Stimulated activated CD4-positive, alpha-beta T cell treated with anti-CD3 and anti-CD28 coated beads, Interleukin-1b, Interleukin-23, amount 100 ng/mL, for 48 hours (primary cell): ENCODE results near the gene RPS19.
A peak's percentile ranks its signal among the peaks of the same experiment; 100 is the strongest.

Source experiments
- DNase-seq: peaks from one replicate; pipeline ENCODE4 v3.0.0-alpha.2; 2020

The RPS19 gene

GRCh38 chr19:41880329-41880708 lies 20.3 kb downstream of the RPS19 start:
- no peak for DNase-seq

- DNase-seq, result no peak
Measured at GRCh38 chr19:41882568-41883462, 22.8 kb downstream of the RPS19 start, which contains the start of gene ARHGEF1. Gene ARHGEF1, plus strand, starts transcription at chr19:41883184. Its CDS starts 4,899 bp downstream, at chr19:41888083.

- DNase-seq, result no peak
Measured at GRCh38 chr19:41883463-41883820, 23.4 kb downstream of the RPS19 start.

- peak; percentile 94 for DNase-seq
Measured at GRCh38 chr19:41883821-41884733, 24.0 kb downstream of the RPS19 start.

DNA sequence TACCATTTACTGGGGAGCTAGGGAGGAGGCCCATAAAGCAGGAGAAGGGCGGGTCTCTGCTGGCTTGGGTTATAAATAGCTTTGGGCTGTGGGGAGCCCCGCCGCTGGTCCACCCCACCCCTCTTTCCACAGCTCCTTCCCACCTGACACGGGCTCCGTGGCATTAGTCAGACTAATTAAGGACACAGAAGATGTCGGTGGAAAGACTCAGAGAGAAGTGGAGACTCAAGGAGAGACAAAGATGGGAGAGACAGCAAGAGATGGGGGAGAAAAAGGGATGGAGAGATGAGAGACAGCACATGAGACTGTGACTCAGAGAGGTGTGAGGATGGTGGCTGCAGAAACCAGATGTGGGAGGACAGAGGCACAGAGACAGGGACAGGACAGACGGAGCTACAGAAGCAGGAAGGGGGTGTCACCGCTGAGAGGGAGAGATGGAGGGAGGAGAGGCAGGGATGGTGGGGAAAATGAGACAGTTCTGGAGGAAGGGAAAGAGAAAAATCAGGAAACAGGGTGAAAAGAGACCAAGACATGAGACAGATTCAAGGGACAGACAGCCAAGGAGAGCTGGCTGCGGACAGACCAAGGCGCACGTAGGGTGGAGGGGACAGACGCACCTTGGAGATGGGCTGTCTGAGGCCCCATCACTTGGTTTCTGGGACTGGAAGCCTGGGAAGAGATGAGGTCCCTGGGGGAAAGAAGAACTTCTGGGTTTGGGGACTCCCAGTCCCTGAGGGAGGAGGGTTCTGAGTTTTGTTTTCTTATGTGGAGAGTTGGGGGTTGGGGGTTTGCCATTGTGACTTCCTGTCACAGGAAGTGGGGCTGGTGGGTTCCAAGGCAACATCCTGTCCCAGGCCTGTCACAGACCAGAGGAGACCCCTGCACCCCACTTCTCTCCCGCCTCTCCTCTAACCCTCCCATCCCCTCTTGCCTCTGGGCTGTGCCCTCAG lies 27.0 kb downstream of the RPS19 start:
- DNase-seq, result peak; percentile 55

- peak; percentile 90 for DNase-seq
Measured at GRCh38 chr19:41887711-41888382, 27.8 kb downstream of the RPS19 start.

DNA sequence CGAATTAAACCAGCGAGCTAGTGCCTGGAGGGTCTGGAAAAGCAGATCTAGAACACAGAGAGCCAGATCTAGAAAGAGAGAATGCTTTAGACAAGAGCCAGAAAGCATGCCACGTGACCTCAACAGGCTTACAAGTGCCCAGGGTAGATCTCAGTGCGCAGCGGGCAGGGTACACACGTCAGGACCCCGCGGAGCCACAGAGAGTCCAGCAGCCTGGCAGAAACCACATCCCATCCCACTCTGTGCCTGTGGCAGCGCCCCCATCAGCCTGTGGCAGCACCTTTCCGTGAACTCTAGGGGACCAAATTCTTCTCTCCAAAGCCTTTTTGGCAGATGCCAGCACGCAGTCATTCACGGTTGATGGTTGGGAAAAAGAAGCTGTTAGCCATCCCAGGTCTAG lies 28.9 kb downstream of the RPS19 start:
- DNase-seq, result no peak

DNA sequence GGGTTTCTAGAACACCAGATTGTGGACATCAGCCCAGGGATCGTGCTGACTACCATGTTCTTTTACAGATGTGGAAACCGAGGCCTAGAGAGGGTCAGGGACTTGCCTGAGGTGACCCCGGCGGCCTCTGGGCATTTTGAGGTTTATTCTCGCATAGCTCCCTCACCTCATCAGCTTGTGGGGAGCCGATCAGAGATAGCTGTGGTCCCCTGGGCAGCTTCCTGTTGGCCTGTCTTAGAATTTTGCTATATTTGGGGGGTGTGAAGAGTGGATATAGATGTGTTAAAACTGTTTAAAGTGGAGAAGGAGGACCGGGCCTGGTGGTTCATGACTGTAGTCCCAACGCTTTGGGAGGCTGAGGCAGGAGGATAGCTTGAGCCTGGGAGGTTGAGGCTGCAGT lies 29.8 kb downstream of the RPS19 start:
- no peak for DNase-seq

DNA sequence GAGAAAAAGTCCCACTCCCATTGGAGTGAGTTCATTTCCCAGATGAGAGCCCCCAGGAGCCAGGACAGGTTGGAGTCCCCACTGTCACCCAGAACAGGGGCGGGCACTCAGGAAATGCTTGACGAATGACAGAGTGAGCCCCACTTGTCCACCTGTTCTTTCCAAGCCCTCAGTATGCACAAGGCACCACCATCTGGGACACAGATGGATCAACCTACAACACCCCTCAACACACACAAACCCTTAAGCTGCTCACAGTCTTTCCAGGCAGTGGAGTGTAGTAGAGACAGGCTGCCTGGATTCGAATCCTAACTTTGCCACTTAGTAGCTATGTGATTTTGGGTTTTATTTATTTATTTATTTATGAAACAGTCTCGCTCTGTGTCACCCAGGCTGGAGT lies 30.9 kb downstream of the RPS19 start:
- no peak for DNase-seq

DNA sequence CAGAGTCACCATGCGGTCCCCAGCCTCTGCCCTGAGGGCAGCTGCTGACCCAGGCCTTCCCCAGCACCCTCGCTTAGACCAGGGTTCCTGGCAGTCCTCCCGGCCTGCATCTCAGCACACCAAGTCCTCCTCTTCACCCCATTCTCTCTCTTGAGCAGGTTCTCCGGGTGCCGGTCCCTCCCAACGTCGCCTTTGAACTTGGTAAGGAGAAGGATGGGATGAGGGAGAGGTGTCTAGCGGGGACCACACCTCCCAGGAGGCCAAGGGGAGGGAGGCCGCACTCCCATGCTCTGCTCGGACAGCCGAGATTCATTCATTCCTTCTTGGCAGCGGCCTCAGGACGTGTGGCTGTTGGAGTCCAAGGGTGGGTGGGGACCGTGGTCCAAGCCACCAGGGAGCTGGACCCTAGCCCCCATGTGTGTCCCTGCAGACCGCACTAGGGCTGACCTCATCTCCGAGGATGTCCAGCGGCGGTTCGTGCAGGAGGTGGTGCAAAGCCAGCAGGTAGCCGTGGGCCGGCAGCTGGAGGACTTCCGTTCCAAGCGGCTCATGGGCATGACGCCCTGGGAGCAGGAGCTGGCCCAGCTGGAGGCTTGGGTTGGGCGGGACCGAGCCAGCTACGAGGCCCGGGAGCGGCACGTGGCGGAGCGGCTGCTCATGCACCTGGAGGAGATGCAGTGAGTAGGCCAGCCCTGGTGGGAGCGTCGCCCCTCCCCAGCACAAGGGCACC lies 32.3 kb downstream of the RPS19 start:
- no peak for DNase-seq

DNA sequence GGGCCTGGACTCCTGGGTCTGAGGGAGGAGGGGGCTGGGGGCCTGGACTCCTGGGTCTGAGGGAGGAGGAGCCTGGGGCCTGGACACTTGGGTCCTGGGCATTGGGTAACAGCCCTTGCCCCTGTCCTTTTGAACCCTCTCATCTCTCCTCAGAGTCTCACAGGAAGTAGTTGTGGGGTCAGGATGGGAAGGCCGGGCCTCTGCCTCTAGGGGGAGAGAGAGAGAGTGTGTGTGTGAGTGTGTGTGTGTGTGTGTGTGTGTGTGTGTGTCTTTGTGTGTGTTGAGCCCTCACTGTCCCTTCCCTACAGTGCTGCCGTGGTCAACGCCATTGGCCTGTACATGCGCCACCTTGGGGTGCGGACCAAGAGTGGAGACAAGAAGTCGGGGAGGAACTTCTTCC lies 33.8 kb downstream of the RPS19 start:
- no peak for DNase-seq

- DNase-seq, result no peak
Measured at GRCh38 chr19:41894350-41894749, 34.3 kb downstream of the RPS19 start.

GRCh38 chr19:41895745-41896580 lies 35.9 kb downstream of the RPS19 start:
- DNase-seq, result no peak

DNA sequence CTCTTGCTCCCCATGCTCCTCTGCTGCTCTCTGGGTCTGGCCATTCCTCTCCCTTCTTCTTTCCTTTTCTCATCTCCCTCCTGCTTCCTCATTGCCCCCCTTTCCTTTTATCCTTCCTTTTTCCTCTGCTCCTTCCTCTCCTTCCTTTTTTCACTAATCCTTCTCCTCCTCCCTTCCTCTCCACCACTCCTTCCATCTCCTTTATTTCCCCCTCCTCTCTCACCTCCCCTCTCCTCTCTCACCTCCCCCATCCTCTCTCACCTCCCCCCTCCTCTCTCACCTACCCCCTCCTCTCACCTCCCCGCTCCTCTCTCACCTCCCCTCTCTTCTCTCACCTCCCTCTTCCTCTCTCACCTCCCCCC lies 36.5 kb downstream of the RPS19 start:
- no peak for DNase-seq

- DNase-seq, result no peak
Measured at GRCh38 chr19:41897181-41897580, 37.1 kb downstream of the RPS19 start.

DNA sequence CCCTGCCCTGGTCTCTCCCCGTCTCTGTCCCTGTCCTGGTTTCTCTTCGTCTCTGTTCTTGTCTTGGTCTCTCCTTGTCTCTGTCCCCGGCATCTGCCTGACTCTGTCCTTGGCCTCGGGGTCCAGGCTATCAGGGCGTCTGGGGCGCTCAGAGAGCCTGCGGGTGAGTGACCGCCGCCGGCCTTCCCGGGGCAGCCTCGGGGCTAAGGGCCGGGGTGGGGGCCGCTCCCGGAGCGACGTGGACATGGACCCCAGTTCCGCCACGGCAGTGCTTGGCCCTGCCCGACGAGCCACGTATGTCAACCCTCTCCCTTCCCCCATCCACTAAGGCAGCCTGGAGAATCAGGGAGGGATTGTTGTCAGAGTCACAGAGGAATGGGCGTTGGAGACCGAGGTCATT lies 37.8 kb downstream of the RPS19 start:
- no peak for DNase-seq

DNA sequence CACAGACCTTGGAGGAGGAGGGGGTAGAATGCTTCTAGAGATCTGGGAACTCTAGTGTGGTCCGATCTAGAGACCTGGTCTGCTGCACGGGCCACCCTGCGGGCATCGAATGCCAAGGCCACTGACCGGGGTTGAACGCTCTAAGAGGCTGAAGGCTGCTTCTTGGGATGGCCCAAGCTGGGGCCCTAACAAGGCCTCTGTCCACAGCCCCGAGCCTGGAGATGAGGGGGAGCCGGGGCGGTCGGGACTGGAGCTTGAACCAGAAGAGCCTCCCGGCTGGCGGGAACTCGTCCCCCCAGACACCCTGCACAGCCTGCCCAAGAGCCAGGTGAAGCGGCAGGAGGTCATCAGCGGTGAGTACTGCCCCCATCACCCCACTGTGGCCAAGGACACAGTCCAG lies 38.2 kb downstream of the RPS19 start:
- no peak for DNase-seq

GRCh38 chr19:41901707-41902360 lies 41.8 kb downstream of the RPS19 start:
- no peak for DNase-seq

- DNase-seq, result no peak
Measured at GRCh38 chr19:41902594-41902993, 42.5 kb downstream of the RPS19 start.
